Measurements from ENCODE around the gene QPRT. TPM values are rescaled to one million over a fixed set of nuclear protein-coding genes. Genes with fewer than 3 reads are reported as not detected.
"Not testable (repeated sequence)": the region's sequence is repeated elsewhere in the genome, so short reads cannot be mapped to it uniquely, and the experiment has no call there.

Gene QPRT
- total RNA-seq, 1 donor from 2014 or later = 34.7 TPM

- H3K36me3 Mint-ChIP-seq (ENCODE audit: unreplicated experiment) = no peaks in the 10 kb centered on the region
- no peaks in the 10 kb centered on the region for H3K9me3 Mint-ChIP-seq (ENCODE audit: unreplicated experiment)
- H3K27ac Mint-ChIP-seq (ENCODE audit: unreplicated experiment) = peak overlapping the region; percentile 33
- H3K4me3 Mint-ChIP-seq (ENCODE audit: unreplicated experiment) = no peak overlapping the region
- H3K27me3 Mint-ChIP-seq (ENCODE audit: unreplicated experiment) = peaks cover 8% of the 10 kb centered on the region
- TF ChIP-seq CTCF (IDR thresholded peaks at IDR 0.05; ENCODE audit: partially characterized antibody, unreplicated experiment) = no peak
- no peaks in the 10 kb centered on the region for H3K4me1 Mint-ChIP-seq (ENCODE audit: low read depth, unreplicated experiment)
- no peak for DNase-seq
Measured at GRCh38 chr16:29687755-29688154, 8.8 kb downstream of the QPRT start.

- no peak for TF ChIP-seq CTCF (IDR thresholded peaks at IDR 0.05; ENCODE audit: partially characterized antibody, unreplicated experiment)
- DNase-seq = no peak
- no peaks in the 10 kb centered on the region for H3K9me3 Mint-ChIP-seq (ENCODE audit: unreplicated experiment)
- no peaks in the 10 kb centered on the region for H3K4me1 Mint-ChIP-seq (ENCODE audit: low read depth, unreplicated experiment)
- H3K4me3 Mint-ChIP-seq (ENCODE audit: unreplicated experiment) = no peak overlapping the region
- no peaks in the 10 kb centered on the region for H3K36me3 Mint-ChIP-seq (ENCODE audit: unreplicated experiment)
- H3K27me3 Mint-ChIP-seq (ENCODE audit: unreplicated experiment) = peaks cover 8% of the 10 kb centered on the region
- peak overlapping the region; percentile 33 for H3K27ac Mint-ChIP-seq (ENCODE audit: unreplicated experiment)
Measured at GRCh38 chr16:29688172-29688571, 9.2 kb downstream of the QPRT start.

GRCh38 chr16:29689490-29690351 is 10.7 kb downstream of the QPRT start:
- H3K27ac Mint-ChIP-seq (ENCODE audit: unreplicated experiment) = not testable (repeated sequence)

GRCh38 chr16:29692606-29693005 is 13.6 kb downstream of the QPRT start:
- not testable (repeated sequence) for DNase-seq; H3K4me1 Mint-ChIP-seq (ENCODE audit: low read depth, unreplicated experiment); H3K27me3 Mint-ChIP-seq (ENCODE audit: unreplicated experiment); H3K27ac Mint-ChIP-seq (ENCODE audit: unreplicated experiment); H3K36me3 Mint-ChIP-seq (ENCODE audit: unreplicated experiment); H3K9me3 Mint-ChIP-seq (ENCODE audit: unreplicated experiment); H3K4me3 Mint-ChIP-seq (ENCODE audit: unreplicated experiment)

More at GRCh38 chr16:29689490-29690351, 10.7 kb downstream of the QPRT start:
- not testable (repeated sequence) for H3K36me3 Mint-ChIP-seq (ENCODE audit: unreplicated experiment); H3K27me3 Mint-ChIP-seq (ENCODE audit: unreplicated experiment); H3K9me3 Mint-ChIP-seq (ENCODE audit: unreplicated experiment); DNase-seq; H3K4me1 Mint-ChIP-seq (ENCODE audit: low read depth, unreplicated experiment)
- H3K4me3 Mint-ChIP-seq (ENCODE audit: unreplicated experiment) = peak overlapping the region; percentile 56

GRCh38 chr16:29694384-29695195 is 15.6 kb downstream of the QPRT start:
- DNase-seq = no peak

GRCh38 chr16:29695675-29696074 is 16.7 kb downstream of the QPRT start:
- H3K27ac Mint-ChIP-seq (ENCODE audit: unreplicated experiment); H3K27me3 Mint-ChIP-seq (ENCODE audit: unreplicated experiment); H3K9me3 Mint-ChIP-seq (ENCODE audit: unreplicated experiment); DNase-seq; H3K4me3 Mint-ChIP-seq (ENCODE audit: unreplicated experiment); H3K36me3 Mint-ChIP-seq (ENCODE audit: unreplicated experiment); H3K4me1 Mint-ChIP-seq (ENCODE audit: low read depth, unreplicated experiment): not testable (repeated sequence)

More at GRCh38 chr16:29694384-29695195, 15.6 kb downstream of the QPRT start:
- H3K9me3 Mint-ChIP-seq (ENCODE audit: unreplicated experiment) = peaks cover 1% of the 10 kb centered on the region
- no peaks in the 10 kb centered on the region for H3K36me3 Mint-ChIP-seq (ENCODE audit: unreplicated experiment)
- peaks cover 4% of the 10 kb centered on the region for H3K27me3 Mint-ChIP-seq (ENCODE audit: unreplicated experiment)
- H3K4me1 Mint-ChIP-seq (ENCODE audit: low read depth, unreplicated experiment) = no peaks in the 10 kb centered on the region
- no peak for TF ChIP-seq CTCF (IDR thresholded peaks at IDR 0.05; ENCODE audit: partially characterized antibody, unreplicated experiment)
- no peak overlapping the region for H3K4me3 Mint-ChIP-seq (ENCODE audit: unreplicated experiment)
- no peak overlapping the region for H3K27ac Mint-ChIP-seq (ENCODE audit: unreplicated experiment)
